Measurements from ENCODE around the gene CX3CR1. TPM values are rescaled to one million over a fixed set of nuclear protein-coding genes. Genes with fewer than 3 reads are reported as not detected.
A peak's percentile ranks its signal among the peaks of the same experiment; 100 is the strongest.

CX3CR1 gene
- total and polyA plus RNA-seq, 4 experiments from 2014 or later: 0.29 to 3.7 (median 0.96) TPM

DNA sequence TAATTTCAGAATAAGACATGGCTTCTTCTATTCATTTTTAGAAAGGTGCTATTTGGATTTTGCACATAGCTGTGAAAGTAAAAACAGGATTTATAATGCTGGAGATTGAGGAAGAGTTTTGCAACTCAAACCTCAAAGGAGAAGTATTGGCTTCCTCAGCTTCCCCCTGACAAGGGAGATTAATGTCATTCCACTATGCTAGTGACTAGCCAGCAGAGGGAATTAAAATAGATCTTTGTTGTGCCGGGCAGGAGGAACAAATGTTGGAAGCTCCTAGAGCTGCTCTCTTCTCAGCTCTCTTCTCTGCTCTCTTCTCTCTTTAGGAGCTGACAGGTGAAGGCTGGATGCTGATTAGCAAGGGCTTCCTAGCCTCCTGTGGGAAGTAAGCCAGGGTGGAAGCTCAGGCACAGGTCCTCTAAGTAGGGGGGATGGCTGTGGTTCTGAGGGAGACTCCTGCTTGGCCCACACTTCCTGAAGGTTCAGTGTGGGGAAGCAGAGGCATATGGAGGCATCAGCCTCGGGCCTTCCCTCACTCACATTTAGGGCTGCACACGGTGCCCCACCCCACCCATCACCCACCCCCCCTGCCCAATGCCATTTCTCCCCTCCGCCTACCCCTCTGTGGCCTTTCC, 29.6 kb downstream of the CX3CR1 start:
- no peak for DNase-seq
- Histone ChIP-seq H3K4me3 (ENCODE audit: low read length in 2 of 2) (no peak overlapping the region), H3K4me1 (ENCODE audit: insufficient read depth, low read length) (no peaks in the 10 kb centered on the region), H3K27ac (ENCODE audit: low read depth, low read length) (no peak overlapping the region), H3K9me3 (ENCODE audit: control insufficient read depth in 1 of 2, low read length in 2 of 2) (no peaks in the 10 kb centered on the region), H3K27me3 (ENCODE audit: insufficient read depth, low read length) (no peaks in the 10 kb centered on the region), H3K36me3 (ENCODE audit: insufficient read depth, low read length) (no peaks in the 10 kb centered on the region)
- peaks cover 2 to 6% (median 4%) of the 10 kb centered on the region in 4 donors for H3K4me1 Mint-ChIP-seq
- H3K9me3 Mint-ChIP-seq: peaks cover 0 to 1% (median 0%) of the 10 kb centered on the region in 8 donors
- ChIA-PET CTCF (ENCODE audit: partially characterized antibody) (interaction anchor here (1.2 to 2.6 kb wide), 2 partner anchors 38 to 41 kb away, joined by 3 to 6 read pairs; no protein-coding TSS in a partner anchor), POLR2A (ENCODE audit: partially characterized antibody) (no interaction called here)
- H3K36me3 Mint-ChIP-seq: no peaks in the 10 kb centered on the region
- H3K27me3 Mint-ChIP-seq: peaks cover 0 to 7% of the 10 kb centered on the region in 2 donors
- intact Hi-C loops (cut with micrococcal nuclease): no loop called here
- H3K27ac Mint-ChIP-seq: no peak overlapping the region
- H3K4me3 Mint-ChIP-seq: no peak overlapping the region

- Mint-ChIP-seq H3K4me1 (no peaks in the 10 kb centered on the region), H3K27ac (peak overlapping the region in 1 of 7 donors; percentile 17), H3K27me3 (peaks cover 0 to 7% of the 10 kb centered on the region in 2 donors), H3K9me3 (peaks cover 0 to 3% (median 0%) of the 10 kb centered on the region in 8 donors), H3K4me3 (no peak overlapping the region), H3K36me3 (no peaks in the 10 kb centered on the region)
- ChIA-PET POLR2A (ENCODE audit: partially characterized antibody) (no interaction called here), CTCF (ENCODE audit: partially characterized antibody) (interaction anchor here (2.6 kb wide), 1 partner anchor 41 kb away, joined by 6 read pairs; no protein-coding TSS in a partner anchor)
- H3K9me3 ChIP-seq (ENCODE audit: control insufficient read depth in 1 of 2, low read length in 2 of 2): no peaks in the 10 kb centered on the region
- H3K27ac ChIP-seq (ENCODE audit: low read depth, low read length): no peak overlapping the region
- intact Hi-C loops (cut with micrococcal nuclease): no loop called here
- H3K27me3 ChIP-seq (ENCODE audit: insufficient read depth, low read length): no peaks in the 10 kb centered on the region
- H3K4me1 ChIP-seq (ENCODE audit: insufficient read depth, low read length): no peaks in the 10 kb centered on the region
- no peaks in the 10 kb centered on the region for H3K36me3 ChIP-seq (ENCODE audit: insufficient read depth, low read length)
- no peak overlapping the region for H3K4me3 ChIP-seq (ENCODE audit: low read length in 2 of 2)
- DNase-seq: no peak
These were observed 30.3 kb downstream of the CX3CR1 start for GRCh38 chr3:39249453-39250115.

GRCh38 chr3:39241561-39241960, 38.3 kb downstream of the CX3CR1 start:
- ChIA-PET CTCF (ENCODE audit: partially characterized antibody) (interaction anchor here (0.9 to 2.1 kb wide), 3 partner anchors 10 to 49 kb away, joined by 3 to 5 read pairs (median 4); no protein-coding TSS in a partner anchor), POLR2A (ENCODE audit: partially characterized antibody) (no interaction called here)
- Mint-ChIP-seq H3K4me1 (no peaks in the 10 kb centered on the region), H3K9me3 (peaks cover 0 to 7% (median 2%) of the 10 kb centered on the region in 8 donors), H3K36me3 (no peaks in the 10 kb centered on the region), H3K27ac (no peak overlapping the region), H3K27me3 (peaks cover 0 to 2% of the 10 kb centered on the region in 2 donors), H3K4me3 (no peak overlapping the region)
- Histone ChIP-seq H3K4me1 (ENCODE audit: insufficient read depth, low read length) (no peaks in the 10 kb centered on the region), H3K4me3 (ENCODE audit: low read length in 2 of 2) (no peak overlapping the region), H3K36me3 (ENCODE audit: insufficient read depth, low read length) (no peaks in the 10 kb centered on the region), H3K27ac (ENCODE audit: low read depth, low read length) (no peak overlapping the region), H3K27me3 (ENCODE audit: insufficient read depth, low read length) (no peaks in the 10 kb centered on the region), H3K9me3 (ENCODE audit: control insufficient read depth in 1 of 2, low read length in 2 of 2) (no peaks in the 10 kb centered on the region)
- DNase-seq: no peak
- intact Hi-C loops (cut with micrococcal nuclease): no loop called here

- intact Hi-C loops (cut with micrococcal nuclease): no loop called here
- H3K27me3 ChIP-seq (ENCODE audit: insufficient read depth, low read length): no peaks in the 10 kb centered on the region
- Mint-ChIP-seq H3K36me3 (no peaks in the 10 kb centered on the region), H3K4me3 (no peak overlapping the region), H3K4me1 (peaks cover 15 to 27% (median 17%) of the 10 kb centered on the region in 4 donors), H3K27ac (no peak overlapping the region), H3K27me3 (peaks cover 0 to 8% of the 10 kb centered on the region in 2 donors), H3K9me3 (no peaks in the 10 kb centered on the region)
- POLR2A ChIA-PET (ENCODE audit: partially characterized antibody): no interaction called here
- H3K4me3 ChIP-seq (ENCODE audit: low read length in 2 of 2): no peak overlapping the region
- peaks cover 21% of the 10 kb centered on the region for H3K4me1 ChIP-seq (ENCODE audit: insufficient read depth, low read length)
- H3K36me3 ChIP-seq (ENCODE audit: insufficient read depth, low read length): no peaks in the 10 kb centered on the region
- DNase-seq: no peak
- CTCF ChIA-PET (ENCODE audit: partially characterized antibody): interaction anchor here (2.4 kb wide), 1 partner anchor 55 kb away, joined by 10 read pairs; no protein-coding TSS in a partner anchor
- H3K27ac ChIP-seq (ENCODE audit: low read depth, low read length): no peak overlapping the region
- no peaks in the 10 kb centered on the region for H3K9me3 ChIP-seq (ENCODE audit: control insufficient read depth in 1 of 2, low read length in 2 of 2)
These were observed 42.8 kb downstream of the CX3CR1 start for GRCh38 chr3:39237027-39237426.

GRCh38 chr3:39234651-39235050, 45.2 kb downstream of the CX3CR1 start:
- peaks cover 16 to 27% (median 19%) of the 10 kb centered on the region in 4 donors for H3K4me1 Mint-ChIP-seq
- no peaks in the 10 kb centered on the region for H3K27me3 ChIP-seq (ENCODE audit: insufficient read depth, low read length)
- ChIA-PET CTCF (ENCODE audit: partially characterized antibody) (interaction anchor here (0.9 to 3.1 kb wide), 5 partner anchors 14 to 53 kb away, joined by 3 to 18 read pairs (median 4); no protein-coding TSS in a partner anchor), POLR2A (ENCODE audit: partially characterized antibody) (interaction anchor here (1.3 kb wide), 1 partner anchor 45 kb away, joined by 4 read pairs; the partner anchor contains the start of gene CX3CR1)
- H3K4me3 ChIP-seq (ENCODE audit: low read length in 2 of 2): no peak overlapping the region
- peaks cover 2 to 8% of the 10 kb centered on the region in 2 donors for H3K27me3 Mint-ChIP-seq
- peaks cover 21% of the 10 kb centered on the region for H3K4me1 ChIP-seq (ENCODE audit: insufficient read depth, low read length)
- peak overlapping the region; percentile 5 to 86 (median 84) for H3K27ac Mint-ChIP-seq
- no peaks in the 10 kb centered on the region for H3K36me3 ChIP-seq (ENCODE audit: insufficient read depth, low read length)
- intact Hi-C loops (cut with micrococcal nuclease): no loop called here
- H3K9me3 ChIP-seq (ENCODE audit: control insufficient read depth in 1 of 2, low read length in 2 of 2): no peaks in the 10 kb centered on the region
- no peaks in the 10 kb centered on the region for H3K9me3 Mint-ChIP-seq
- H3K36me3 Mint-ChIP-seq: no peaks in the 10 kb centered on the region
- peak overlapping the region; percentile 1 for H3K27ac ChIP-seq (ENCODE audit: low read depth, low read length)
- DNase-seq: peak in 4 of 5 donors; percentile 31 to 38 (median 35)
- peak overlapping the region; percentile 21 to 69 (median 62) for H3K4me3 Mint-ChIP-seq

- no peaks in the 10 kb centered on the region for H3K9me3 Mint-ChIP-seq
- H3K27ac ChIP-seq (ENCODE audit: low read depth, low read length): no peak overlapping the region
- no peaks in the 10 kb centered on the region for H3K36me3 Mint-ChIP-seq
- no peaks in the 10 kb centered on the region for H3K27me3 ChIP-seq (ENCODE audit: insufficient read depth, low read length)
- H3K4me3 ChIP-seq (ENCODE audit: low read length in 2 of 2): no peak overlapping the region
- DNase-seq: no peak
- H3K4me3 Mint-ChIP-seq: peak overlapping the region in 1 of 8 donors; percentile 40
- peaks cover 2 to 8% of the 10 kb centered on the region in 2 donors for H3K27me3 Mint-ChIP-seq
- peaks cover 16 to 27% (median 19%) of the 10 kb centered on the region in 4 donors for H3K4me1 Mint-ChIP-seq
- intact Hi-C loops (cut with micrococcal nuclease): no loop called here
- no peaks in the 10 kb centered on the region for H3K36me3 ChIP-seq (ENCODE audit: insufficient read depth, low read length)
- H3K9me3 ChIP-seq (ENCODE audit: control insufficient read depth in 1 of 2, low read length in 2 of 2): no peaks in the 10 kb centered on the region
- peaks cover 21% of the 10 kb centered on the region for H3K4me1 ChIP-seq (ENCODE audit: insufficient read depth, low read length)
- CTCF ChIA-PET (ENCODE audit: partially characterized antibody): interaction anchor here (0.6 to 3.1 kb wide), 4 partner anchors 17 to 260 kb away, joined by 3 to 18 read pairs (median 6); no protein-coding TSS in a partner anchor
- POLR2A ChIA-PET (ENCODE audit: partially characterized antibody): no interaction called here
- peak overlapping the region in 1 of 7 donors; percentile 53 for H3K27ac Mint-ChIP-seq
These were observed 47.0 kb downstream of the CX3CR1 start for GRCh38 chr3:39232859-39233258.

GRCh38 chr3:39230453-39230852, 49.4 kb downstream of the CX3CR1 start:
- no peaks in the 10 kb centered on the region for H3K36me3 ChIP-seq (ENCODE audit: insufficient read depth, low read length)
- intact Hi-C loops (cut with micrococcal nuclease): no loop called here
- H3K4me3 ChIP-seq (ENCODE audit: low read length in 2 of 2): no peak overlapping the region
- H3K4me1 Mint-ChIP-seq: peaks cover 16 to 27% (median 21%) of the 10 kb centered on the region in 4 donors
- no peaks in the 10 kb centered on the region for H3K9me3 Mint-ChIP-seq
- POLR2A ChIA-PET (ENCODE audit: partially characterized antibody): no interaction called here
- DNase-seq: no peak
- H3K4me3 Mint-ChIP-seq: no peak overlapping the region
- H3K27me3 ChIP-seq (ENCODE audit: insufficient read depth, low read length): no peaks in the 10 kb centered on the region
- H3K36me3 Mint-ChIP-seq: no peaks in the 10 kb centered on the region
- CTCF ChIA-PET (ENCODE audit: partially characterized antibody): no interaction called here
- no peak overlapping the region for H3K27ac ChIP-seq (ENCODE audit: low read depth, low read length)
- H3K9me3 ChIP-seq (ENCODE audit: control insufficient read depth in 1 of 2, low read length in 2 of 2): no peaks in the 10 kb centered on the region
- peaks cover 21% of the 10 kb centered on the region for H3K4me1 ChIP-seq (ENCODE audit: insufficient read depth, low read length)
- peaks cover 2 to 8% of the 10 kb centered on the region in 2 donors for H3K27me3 Mint-ChIP-seq
- no peak overlapping the region for H3K27ac Mint-ChIP-seq
